ENCODE measurements around the gene CELSR1.

CELSR1 gene

DNA sequence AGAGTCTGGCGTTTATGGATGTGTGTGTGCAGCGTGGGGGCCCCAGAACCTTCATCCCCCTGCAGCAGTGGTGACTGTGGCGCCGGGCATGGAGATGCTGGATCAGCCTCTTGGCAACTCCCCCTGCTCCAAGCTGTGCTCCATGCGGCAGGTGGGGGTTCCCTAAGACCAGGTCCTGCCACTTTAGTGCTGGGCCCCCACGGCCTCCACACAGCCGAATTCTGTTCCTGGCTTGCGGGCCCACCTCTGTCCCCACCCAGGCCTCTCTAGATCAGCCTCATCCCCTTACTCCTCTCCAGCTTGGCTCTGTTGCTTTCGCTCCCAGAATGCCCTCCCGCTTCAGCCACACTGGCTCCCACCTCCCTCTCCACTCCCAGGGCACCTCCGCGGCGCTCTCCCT lies 142.3 kb downstream of the CELSR1 start:
- H3K27me3 ChIP-seq (ENCODE audit: low read depth, low read length) = no peaks in the 10 kb centered on the region; the same call in 1 of the 2 replicates
- no peak overlapping the region for H3K27ac ChIP-seq (ENCODE audit: low read length)
- TF ChIP-seq CTCF (IDR thresholded peaks at IDR 0.05; ENCODE audit: low read depth, low read length) (no peak), EZH2phosphoT487 (IDR thresholded peaks at IDR 0.05; ENCODE audit: low read depth) (no peak)
- H3K9me3 ChIP-seq (ENCODE audit: insufficient read depth, low read length) = no peaks in the 10 kb centered on the region
- H4K20me1 ChIP-seq (ENCODE audit: insufficient read depth, low read length) = no peaks in the 10 kb centered on the region
- no peaks in the 10 kb centered on the region for H3K4me1 ChIP-seq (ENCODE audit: low read length)
- no peaks in the 10 kb centered on the region for H3K79me2 ChIP-seq (ENCODE audit: low read length)
- no peak overlapping the region for H3K4me3 ChIP-seq (ENCODE audit: low read length)
- no peaks in the 10 kb centered on the region for H3K36me3 ChIP-seq (replicated peaks; ENCODE audit: low read depth, low read length)
- H2AFZ ChIP-seq (ENCODE audit: low read depth, low read length) = no peak overlapping the region
- H3K9ac ChIP-seq (ENCODE audit: low read length) = no peak overlapping the region
- no peak overlapping the region for H3K4me2 ChIP-seq (ENCODE audit: low read length)

DNA sequence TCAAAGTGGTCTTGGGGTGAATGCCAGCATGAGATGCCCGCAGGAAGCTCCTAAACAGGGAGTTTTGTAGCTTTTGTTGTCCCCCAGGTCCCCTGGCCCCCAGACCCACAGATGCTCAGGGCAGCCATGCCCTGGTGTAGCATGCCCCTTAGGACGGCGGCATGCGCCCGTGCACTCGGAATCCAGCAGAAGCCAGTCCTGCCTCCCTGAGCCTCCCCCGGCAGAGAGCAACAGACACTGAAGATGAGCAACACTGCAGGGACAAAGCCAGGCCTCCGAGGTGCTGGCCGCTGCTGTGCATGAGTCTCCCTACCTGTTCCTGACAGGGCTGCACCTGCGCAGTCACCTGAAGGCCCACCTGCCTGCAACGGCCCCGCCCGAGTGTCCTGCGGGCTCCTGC lies 142.8 kb downstream of the CELSR1 start:
- no peak overlapping the region for H3K4me2 ChIP-seq (ENCODE audit: low read length)
- TF ChIP-seq CTCF (IDR thresholded peaks at IDR 0.05; ENCODE audit: low read depth, low read length) = no peak
- TF ChIP-seq EZH2phosphoT487 (IDR thresholded peaks at IDR 0.05; ENCODE audit: low read depth) = no peak
- H3K4me3 ChIP-seq (ENCODE audit: low read length) = no peak overlapping the region
- H2AFZ ChIP-seq (ENCODE audit: low read depth, low read length) = no peak overlapping the region
- no peaks in the 10 kb centered on the region for H4K20me1 ChIP-seq (ENCODE audit: insufficient read depth, low read length)
- H3K79me2 ChIP-seq (ENCODE audit: low read length) = no peaks in the 10 kb centered on the region
- H3K27me3 ChIP-seq (ENCODE audit: low read depth, low read length) = peaks cover 3% of the 10 kb centered on the region; the same call in 1 of the 2 replicates
- no peaks in the 10 kb centered on the region for H3K4me1 ChIP-seq (ENCODE audit: low read length)
- no peak overlapping the region for H3K9ac ChIP-seq (ENCODE audit: low read length)
- H3K36me3 ChIP-seq (replicated peaks; ENCODE audit: low read depth, low read length) = no peaks in the 10 kb centered on the region
- no peak overlapping the region for H3K27ac ChIP-seq (ENCODE audit: low read length)
- no peaks in the 10 kb centered on the region for H3K9me3 ChIP-seq (ENCODE audit: insufficient read depth, low read length)

GRCh38 chr22:46393873-46394272 lies 143.5 kb downstream of the CELSR1 start:
- H3K79me2 ChIP-seq (ENCODE audit: low read length) = no peaks in the 10 kb centered on the region
- no peak overlapping the region for H3K4me2 ChIP-seq (ENCODE audit: low read length)
- no peaks in the 10 kb centered on the region for H3K36me3 ChIP-seq (replicated peaks; ENCODE audit: low read depth, low read length)
- no peak overlapping the region for H3K9ac ChIP-seq (ENCODE audit: low read length)
- H3K27ac ChIP-seq (ENCODE audit: low read length) = no peak overlapping the region
- no peaks in the 10 kb centered on the region for H4K20me1 ChIP-seq (ENCODE audit: insufficient read depth, low read length)
- TF ChIP-seq EZH2phosphoT487 (IDR thresholded peaks at IDR 0.05; ENCODE audit: low read depth) (no peak), CTCF (IDR thresholded peaks at IDR 0.05; ENCODE audit: low read depth, low read length) (no peak)
- no peaks in the 10 kb centered on the region for H3K9me3 ChIP-seq (ENCODE audit: insufficient read depth, low read length)
- H3K4me3 ChIP-seq (ENCODE audit: low read length) = no peak overlapping the region
- H3K27me3 ChIP-seq (ENCODE audit: low read depth, low read length) = peaks cover 3% of the 10 kb centered on the region; the same call in 1 of the 2 replicates
- no peak overlapping the region for H2AFZ ChIP-seq (ENCODE audit: low read depth, low read length)
- no peaks in the 10 kb centered on the region for H3K4me1 ChIP-seq (ENCODE audit: low read length)

GRCh38 chr22:46392137-46392844 lies 145.1 kb downstream of the CELSR1 start:
- H2AFZ ChIP-seq (ENCODE audit: low read depth, low read length) = no peak overlapping the region

More at GRCh38 chr22:46392137-46392844, 145.1 kb downstream of the CELSR1 start:
- Histone ChIP-seq H3K4me1 (ENCODE audit: low read length) (no peaks in the 10 kb centered on the region), H4K20me1 (ENCODE audit: insufficient read depth, low read length) (no peaks in the 10 kb centered on the region), H3K79me2 (ENCODE audit: low read length) (no peaks in the 10 kb centered on the region), H3K27ac (ENCODE audit: low read length) (no peak overlapping the region), H3K4me2 (ENCODE audit: low read length) (no peak overlapping the region), H3K36me3 (replicated peaks; ENCODE audit: low read depth, low read length) (no peaks in the 10 kb centered on the region), H3K9me3 (ENCODE audit: insufficient read depth, low read length) (no peaks in the 10 kb centered on the region), H3K27me3 (ENCODE audit: low read depth, low read length) (peaks cover 3% of the 10 kb centered on the region; the same call in 1 of the 2 replicates), H3K9ac (ENCODE audit: low read length) (no peak overlapping the region), H3K4me3 (ENCODE audit: low read length) (no peak overlapping the region)
- TF ChIP-seq EZH2phosphoT487 (IDR thresholded peaks at IDR 0.05; ENCODE audit: low read depth) (no peak), CTCF (IDR thresholded peaks at IDR 0.05; ENCODE audit: low read depth, low read length) (no peak)

All from OCI-LY3 (cell line).